ENCODE results near the gene SEC14L6.

GRCh38 chr22:30507670-30508069, 38.9 kb downstream of the SEC14L6 start:
- TF ChIP-seq CTCF (IDR thresholded peaks at IDR 0.05; ENCODE audit: borderline replicate concordance, extremely low read depth, low read length, poor library complexity, severe bottlenecking) (no peak), EZH2 (IDR thresholded peaks at IDR 0.05; ENCODE audit: borderline replicate concordance, low read depth, low read length, severe bottlenecking) (no peak)

All from DND-41 (cell line).